Measurements from ENCODE around the gene CAPN11.

CAPN11 gene

DNA sequence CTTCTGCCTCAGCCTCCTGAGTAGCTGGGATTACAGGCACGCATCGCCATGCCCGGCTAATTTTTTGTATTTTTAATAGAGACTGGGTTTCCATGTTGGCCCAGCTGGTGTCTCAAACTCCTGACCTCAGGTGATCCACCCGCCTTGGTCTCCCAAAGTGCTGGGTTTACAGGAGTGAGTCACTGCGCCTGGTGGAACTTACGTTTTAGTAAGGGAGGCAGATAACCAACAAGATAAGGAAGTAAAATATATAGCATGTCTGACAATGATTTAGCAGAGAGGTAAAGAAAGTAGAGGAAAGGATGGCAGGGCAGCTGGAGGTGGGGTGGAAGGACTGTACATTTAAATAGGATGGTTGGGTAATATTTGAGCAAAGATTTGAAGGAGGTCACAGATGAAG lies 45.3 kb downstream of the CAPN11 start:
- DNase-seq (ENCODE audit: low read depth in 1 of 2, low spot score in 1 of 2): no peak

DNA sequence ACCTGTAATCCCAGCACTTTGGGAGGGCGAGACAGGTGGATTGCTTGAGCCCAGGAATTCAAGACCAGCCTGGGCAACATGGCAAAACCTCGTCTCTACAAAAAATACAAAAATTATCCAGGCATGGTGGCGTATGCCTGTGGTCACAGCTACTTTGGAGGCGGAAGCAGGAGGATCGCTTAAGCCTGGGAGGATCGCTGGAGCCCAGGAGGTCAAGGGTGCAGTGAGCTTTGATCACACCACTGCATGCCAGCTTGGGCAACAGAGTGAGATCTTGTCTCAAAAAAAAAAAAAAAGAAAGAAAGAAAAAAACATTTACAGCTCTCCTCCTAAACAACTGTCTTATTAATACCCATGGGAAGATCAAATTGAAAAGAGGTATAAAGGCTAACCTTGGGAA lies 49.3 kb downstream of the CAPN11 start:
- no peak for DNase-seq (ENCODE audit: low read depth in 1 of 2, low spot score in 1 of 2)

DNA sequence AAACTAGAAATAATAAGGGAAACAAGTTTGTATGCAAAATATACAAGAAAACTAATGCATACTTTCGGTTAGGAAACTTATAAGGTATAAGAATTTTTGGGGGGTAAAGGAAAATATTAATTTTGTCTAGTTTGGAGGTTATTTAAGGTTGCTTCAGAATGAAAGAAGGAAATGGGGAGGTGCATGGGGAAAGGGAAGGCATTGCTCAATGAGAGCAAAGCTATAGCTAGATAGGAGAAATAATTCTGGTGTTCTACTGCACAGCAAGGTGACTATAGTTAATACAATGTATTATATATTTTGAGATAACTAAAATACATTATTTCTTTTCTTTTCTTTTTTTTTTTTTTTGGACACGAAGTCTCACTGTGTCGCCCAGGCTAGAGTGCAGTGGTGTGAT lies 52.7 kb downstream of the CAPN11 start:
- DNase-seq (ENCODE audit: low read depth in 1 of 2, low spot score in 1 of 2): no peak

DNA sequence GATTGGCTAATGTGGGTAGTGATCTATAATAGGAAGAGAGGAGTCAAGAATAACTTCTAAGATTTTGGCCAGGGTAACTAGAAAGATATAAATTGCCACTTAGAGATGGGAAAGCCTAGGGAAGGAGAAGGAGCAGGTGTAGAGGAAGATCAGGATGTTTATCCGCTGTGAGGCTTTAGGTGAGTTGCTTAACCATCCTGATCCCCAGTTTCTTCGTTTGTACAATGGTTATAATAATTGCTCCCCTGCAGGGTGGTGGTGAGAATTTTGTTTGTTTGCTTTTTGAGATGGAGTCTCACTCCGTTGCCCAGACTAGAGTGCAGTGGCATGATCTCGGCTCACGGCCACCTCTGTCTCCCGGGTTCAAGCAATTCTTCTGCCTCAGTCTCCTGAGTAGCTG lies 55.7 kb downstream of the CAPN11 start:
- DNase-seq (ENCODE audit: low read depth in 1 of 2, low spot score in 1 of 2): no peak

DNA sequence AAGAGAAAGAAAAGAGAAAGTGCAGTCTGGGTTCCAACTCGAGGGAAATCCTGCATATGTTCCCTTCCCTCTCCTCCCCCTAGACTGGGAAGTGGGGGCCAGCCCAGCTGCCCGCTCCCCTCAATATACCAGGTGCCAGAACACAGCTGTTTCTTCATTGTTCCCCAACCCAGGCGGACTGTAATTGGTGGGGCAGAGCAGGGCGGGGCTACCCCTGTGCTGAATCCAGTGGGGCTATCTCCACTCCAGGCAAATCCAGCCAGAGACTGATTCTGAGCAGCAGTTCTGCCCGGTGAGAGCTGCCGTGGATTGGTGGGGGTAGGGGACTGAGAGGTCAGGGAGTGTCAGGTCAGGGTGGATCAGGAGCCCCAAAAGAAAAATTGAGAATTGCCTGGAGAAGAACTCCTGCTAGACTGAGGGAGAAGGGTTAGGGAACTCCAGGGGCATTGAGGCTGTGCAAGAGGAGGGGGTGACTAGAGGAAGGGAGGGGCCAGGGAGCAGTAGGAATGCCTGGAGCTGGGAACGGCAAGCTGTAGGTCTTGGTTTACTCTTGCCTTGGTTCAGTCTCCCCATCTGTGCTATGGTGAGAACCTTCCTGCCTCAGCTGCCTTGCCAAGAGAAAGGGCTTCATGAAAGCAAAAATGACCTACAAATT lies 58.2 kb downstream of the CAPN11 start, which contains the start of gene MYMX:
Gene MYMX, plus strand, starts transcription at position 250 of the 655 bp plus-strand sequence. CDS start 546 bp downstream, outside the sequence.
- DNase-seq (ENCODE audit: low read depth in 1 of 2, low spot score in 1 of 2): no peak

DNA sequence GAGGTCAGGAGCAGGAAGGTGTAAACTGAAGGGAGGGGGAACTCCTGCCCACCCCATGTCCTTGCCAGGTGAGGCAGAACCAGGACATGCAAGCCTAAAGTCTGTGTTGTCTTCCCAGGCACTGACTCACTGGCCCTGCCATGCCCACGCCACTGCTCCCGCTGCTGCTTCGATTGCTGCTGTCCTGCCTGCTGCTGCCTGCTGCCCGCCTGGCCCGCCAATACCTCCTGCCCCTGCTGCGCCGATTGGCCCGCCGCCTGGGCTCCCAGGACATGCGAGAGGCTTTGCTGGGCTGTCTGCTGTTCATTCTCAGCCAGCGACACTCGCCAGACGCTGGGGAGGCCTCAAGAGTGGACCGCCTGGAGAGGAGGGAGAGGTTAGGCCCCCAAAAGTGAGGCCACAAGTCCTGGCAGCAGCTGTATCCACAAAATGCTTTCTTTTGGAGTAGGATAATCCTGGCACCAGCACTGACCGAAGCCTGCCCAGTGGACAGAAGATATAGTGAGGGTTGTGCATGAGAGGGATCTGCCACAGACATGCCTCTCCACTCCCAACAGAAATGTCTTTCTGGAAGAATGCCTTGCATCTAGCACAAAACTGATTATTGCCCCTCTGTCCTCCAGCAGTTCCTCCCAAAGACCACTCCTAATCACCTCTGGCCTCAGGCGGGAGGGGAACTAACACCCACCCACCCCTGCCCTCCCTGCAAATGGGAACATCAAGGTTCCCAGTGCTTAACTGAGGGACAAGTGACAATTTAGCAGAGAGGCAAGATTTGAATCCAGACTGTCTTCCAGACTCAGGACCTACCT lies 58.9 kb downstream of the CAPN11 start:
- no peak for DNase-seq (ENCODE audit: low read depth in 1 of 2, low spot score in 1 of 2)

DNA sequence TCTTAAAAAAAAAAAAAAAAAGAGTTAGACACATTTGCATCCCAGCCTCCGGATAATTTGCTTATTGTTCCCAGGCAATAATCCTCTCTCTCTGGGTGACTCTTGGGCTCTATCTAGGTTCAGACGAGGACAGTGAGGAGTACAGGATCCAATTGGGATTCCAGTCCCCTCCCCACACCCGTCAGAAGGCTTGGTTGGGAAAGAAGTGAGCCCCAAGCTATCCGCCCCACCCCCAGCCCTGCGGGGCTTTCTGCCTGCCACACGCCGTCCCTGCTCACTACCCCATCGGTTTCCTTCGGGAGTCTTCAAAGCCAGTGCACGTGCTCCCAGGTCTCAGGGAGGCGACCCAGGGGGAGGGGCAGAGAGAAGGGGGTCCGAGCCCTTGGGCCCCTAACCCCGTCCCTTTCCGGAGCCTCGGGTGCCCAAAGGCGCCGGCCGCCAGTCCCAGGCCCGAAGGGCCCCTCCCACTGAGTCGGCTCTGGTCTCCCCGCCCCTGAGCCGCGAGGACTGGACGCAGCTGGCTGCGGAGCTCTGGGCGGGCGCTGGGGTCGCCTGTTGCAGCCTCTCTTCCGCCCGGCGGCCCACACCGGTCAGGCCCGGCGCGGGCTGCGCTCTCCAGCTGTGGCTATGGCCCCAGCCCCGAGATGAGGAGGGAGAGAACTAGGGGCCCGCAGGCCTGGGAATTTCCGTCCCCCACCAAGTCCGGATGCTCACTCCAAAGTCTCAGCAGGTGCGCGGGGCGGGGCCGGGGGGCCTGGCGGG lies 60.6 kb downstream of the CAPN11 start:
- no peak for DNase-seq (ENCODE audit: low read depth in 1 of 2, low spot score in 1 of 2)

DNA sequence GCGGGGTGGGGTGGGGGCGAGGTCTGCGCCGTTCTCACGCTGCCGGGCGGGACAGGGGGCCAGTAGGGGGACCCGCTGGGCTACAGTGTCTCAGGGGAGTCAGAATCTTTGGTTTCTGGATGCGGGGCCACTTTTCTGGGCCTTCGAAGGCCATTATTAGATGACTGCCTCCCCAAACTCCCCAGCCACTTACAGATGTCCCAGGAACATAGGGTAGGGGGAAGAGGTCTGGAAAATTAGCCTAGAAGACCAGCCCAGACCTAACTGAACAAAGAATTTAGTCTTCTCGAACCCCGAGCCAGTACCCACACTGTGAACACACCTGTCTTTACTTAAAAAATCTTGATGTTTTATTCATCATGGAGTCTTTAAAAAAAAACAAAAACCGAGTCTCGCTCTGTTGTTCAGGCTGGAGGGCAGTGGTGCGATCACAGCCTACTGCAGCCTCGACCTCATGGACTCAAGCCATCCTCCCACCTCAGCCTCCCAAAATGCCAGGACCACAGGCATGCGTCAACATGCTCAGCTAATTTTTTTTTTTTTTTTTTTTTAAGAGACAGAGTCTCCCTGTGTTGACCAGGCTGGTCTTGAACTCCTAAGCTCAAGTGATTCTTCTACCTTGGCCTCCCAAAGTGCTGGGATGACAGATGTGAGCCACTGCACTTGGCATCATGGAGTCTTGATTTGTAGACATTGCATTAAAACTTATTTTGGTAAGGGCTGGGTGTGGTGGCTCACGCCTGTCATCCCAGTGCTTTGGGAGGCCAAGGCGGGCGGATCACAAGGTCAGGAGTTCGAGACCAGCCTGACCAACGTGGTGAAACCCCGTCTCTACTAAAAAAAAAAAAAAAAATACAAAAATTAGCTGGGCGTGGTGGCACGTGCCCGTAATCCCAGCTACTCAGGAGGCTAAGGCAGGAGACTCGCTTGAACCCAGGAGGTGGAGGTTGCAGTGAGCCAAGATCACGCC lies 61.5 kb downstream of the CAPN11 start:
- no peak for DNase-seq (ENCODE audit: low read depth in 1 of 2, low spot score in 1 of 2)

DNA sequence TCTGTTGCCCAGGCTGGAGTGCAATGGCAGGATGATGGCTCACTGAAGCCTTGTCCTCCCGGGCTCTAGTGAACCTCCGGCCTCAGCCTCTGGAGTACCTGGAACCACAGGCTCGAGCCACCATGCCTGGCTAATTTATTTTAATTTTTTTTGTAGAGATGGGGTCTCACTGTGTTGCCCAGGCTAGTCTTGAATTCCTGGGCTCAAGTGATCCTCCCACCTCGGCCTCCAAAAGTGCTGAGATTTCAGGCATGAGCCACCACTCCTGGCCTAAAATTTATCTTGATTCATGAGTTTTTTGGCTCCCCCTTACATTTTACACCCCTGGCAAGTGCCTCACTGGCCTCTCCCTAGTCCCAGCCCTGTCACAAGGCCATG lies 62.3 kb downstream of the CAPN11 start:
- DNase-seq (ENCODE audit: low read depth in 1 of 2, low spot score in 1 of 2): no peak

DNA sequence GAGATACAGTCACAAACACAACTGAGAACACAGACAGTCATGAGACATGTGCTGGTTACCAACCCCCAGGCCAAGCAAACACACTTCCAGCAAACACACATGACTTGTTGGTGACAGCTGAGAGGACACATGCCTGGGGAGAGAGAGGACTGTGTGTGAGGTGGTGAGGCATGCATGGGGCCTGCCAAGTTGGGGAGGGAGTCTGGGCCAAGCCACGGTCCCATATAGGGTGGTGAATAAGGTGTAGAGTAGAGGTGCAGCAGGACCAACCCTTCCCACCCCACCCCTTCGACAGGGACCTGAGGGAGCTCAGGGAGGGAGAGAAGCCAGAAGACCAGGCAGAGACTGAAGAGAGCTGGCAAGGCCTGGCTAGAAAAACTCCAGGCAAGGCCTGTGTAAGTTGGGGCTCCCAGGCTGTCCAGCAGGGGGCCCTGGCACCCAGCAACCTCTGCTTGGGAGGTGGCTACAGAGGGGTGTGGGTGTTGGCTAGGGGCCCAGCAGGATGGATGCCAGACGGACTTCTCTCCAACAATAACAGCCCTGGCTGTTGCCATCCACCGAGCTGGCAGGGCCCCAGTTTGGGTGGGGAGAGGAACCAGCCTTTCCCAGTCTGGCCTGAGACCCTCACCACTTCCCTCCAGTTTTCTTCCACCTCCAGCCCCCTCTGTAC lies 62.8 kb downstream of the CAPN11 start:
- DNase-seq (ENCODE audit: low read depth in 1 of 2, low spot score in 1 of 2): peak; percentile 34 to 55

DNA sequence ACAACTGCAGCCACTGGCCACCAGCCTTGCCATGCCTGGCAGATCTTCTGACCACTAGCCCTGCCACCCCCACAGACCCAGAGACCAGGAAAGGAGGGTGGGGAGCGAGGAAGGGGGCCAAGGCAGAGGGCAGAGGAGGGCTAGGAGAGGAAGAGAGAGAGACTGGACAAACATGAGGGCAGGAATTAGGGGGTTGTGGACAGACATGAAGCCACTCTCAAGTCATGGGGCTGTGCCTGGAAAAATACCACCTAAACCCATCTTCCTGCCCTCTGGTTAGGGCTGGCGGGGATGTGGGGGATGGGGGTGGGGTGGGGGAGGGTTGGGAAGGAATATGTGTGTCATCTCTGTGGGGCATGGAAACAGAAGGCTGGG lies 63.3 kb downstream of the CAPN11 start:
- no peak for DNase-seq (ENCODE audit: low read depth in 1 of 2, low spot score in 1 of 2)

DNA sequence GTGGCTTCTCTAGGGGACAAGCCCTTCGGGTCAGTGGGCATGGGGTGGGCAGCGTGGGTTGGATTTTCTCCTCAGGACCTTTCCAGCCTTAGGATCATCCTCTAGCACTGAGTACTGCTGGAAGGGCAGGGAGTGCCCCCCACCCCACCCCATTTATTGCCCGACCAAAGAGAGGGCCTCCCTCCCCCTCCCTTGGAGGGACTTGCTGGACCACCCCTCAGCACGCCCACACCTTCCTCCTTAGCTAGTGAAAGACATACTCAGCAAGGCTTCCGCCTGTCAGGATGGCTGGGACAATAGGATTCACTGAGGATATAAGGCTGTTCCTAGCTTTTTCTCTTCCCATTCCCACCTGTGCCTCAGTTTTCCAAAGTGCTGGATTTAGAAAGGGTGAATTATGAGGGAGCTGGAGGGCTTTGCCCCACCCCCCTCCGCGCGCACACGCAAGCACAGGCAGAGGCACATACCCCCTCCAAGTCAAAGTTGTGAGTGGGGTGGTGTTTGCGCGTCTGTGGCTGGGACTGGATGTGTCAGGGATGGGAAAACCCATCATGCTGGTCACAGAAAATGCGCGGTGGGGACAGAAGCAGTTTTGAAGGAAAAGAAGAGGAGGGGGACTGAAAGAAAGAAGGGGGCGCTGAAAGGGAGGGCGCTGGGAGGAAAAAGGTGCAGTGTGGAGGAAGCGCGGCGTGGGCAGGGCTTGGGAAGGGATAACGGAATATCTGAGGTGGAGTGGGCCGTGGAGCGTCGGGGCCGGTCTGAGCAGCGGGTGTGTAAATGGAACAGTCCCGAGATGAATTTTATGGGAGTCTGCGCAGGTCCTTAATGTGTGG lies 64.1 kb downstream of the CAPN11 start:
- DNase-seq (ENCODE audit: low read depth in 1 of 2, low spot score in 1 of 2): no peak

DNA sequence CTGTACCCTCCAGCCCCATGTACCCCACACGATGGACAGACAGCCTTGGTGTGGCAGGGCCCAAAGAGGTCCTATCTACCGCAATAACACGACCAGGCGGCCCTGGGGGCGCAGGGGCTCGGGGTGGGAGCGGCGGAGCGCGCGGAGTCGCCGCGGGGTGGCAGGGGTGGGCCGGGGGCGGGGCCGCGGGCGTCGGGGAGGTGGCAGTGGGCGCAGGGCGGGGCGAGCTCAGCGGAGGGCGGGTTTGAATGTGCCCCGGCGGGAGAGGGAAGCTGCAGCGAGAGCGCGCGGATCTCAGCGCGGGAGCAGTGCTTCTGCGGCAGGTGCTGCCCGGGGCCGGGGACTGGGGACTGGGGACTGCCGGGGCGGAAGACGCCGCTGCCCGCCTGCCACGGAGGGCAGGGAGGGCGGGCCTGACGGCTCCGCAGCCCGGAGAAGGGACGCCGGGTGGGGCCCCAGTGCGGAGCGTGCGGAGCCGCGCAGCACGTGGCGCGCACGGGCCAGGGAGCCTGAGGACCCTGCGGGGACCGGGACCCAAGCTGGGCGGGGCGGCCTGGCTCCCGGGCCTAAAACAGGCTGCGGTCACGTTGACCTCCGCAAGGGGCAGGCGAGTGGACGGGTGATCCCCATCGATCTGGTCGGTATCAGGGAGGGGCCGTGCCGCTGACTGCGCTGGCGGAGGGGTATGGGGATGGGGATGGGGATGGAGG lies 64.9 kb downstream of the CAPN11 start, which contains the start of gene SLC29A1:
Gene SLC29A1, plus strand, starts transcription at position 277 of the 710 bp plus-strand sequence. CDS start 3,719 bp downstream, outside the sequence.
- DNase-seq (ENCODE audit: low read depth in 1 of 2, low spot score in 1 of 2): peak; percentile 70 to 73

DNA sequence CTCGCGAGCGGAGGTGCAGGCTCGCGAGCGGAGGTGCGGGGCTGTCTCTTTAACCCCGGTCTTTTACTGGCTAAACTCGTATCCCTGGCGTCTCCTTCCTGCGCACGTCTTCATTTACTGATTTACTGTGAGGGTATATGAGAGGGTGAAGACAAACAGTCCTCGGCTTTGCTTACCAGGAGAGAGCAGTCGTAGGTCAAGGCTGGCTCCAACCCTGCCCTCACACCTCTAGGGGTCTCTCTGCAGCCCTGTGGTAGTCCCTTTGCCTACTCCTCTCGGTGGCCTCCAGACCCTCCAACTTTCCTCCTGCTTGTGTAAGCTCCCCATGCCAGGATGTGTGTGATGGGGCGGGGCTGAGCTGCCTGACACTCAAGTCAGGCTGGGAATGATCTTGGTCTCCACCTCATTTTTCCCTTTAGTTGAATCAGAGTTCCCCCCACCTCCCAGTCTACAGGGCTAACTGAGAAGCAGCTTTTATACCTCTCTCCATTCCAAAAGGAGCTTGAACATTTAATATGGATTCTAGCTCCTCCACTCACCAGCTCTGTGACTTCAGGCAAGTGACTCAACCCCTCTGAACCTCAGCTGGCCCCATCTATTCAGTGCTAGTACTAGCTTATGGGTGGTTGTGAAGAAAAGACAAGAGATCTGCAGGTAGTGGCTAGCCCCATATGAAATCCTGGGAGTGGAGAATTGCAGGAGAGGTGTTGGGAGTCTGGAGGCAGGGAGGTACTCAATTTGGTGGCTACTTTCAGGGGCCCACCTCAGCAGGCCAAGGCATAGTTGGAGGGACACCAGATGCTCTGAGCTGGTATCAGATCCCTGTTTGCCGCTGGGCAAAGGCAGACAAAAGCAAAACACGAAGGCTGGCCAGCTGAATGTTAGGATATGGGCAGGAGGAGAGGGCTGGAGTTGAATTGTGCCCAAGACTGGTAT lies 65.7 kb downstream of the CAPN11 start:
- no peak for DNase-seq (ENCODE audit: low read depth in 1 of 2, low spot score in 1 of 2)

DNA sequence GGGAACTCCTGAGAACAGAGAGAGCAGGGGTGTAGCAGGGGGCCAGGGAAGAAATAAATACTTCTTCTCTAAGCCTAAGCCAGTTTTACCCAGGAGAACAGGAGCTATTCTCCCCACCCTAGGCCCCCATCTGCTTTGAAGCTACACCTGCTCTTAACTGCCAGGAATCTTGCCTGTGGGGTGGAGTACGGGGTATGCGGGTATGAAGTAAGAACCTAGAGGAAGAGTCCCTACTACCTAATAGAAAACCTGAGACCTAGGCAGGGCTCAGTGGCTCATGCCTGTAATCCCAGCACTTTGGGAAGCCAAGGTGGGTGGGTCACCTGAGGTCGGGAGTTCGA lies 66.3 kb downstream of the CAPN11 start:
- no peak for DNase-seq (ENCODE audit: low read depth in 1 of 2, low spot score in 1 of 2)

DNA sequence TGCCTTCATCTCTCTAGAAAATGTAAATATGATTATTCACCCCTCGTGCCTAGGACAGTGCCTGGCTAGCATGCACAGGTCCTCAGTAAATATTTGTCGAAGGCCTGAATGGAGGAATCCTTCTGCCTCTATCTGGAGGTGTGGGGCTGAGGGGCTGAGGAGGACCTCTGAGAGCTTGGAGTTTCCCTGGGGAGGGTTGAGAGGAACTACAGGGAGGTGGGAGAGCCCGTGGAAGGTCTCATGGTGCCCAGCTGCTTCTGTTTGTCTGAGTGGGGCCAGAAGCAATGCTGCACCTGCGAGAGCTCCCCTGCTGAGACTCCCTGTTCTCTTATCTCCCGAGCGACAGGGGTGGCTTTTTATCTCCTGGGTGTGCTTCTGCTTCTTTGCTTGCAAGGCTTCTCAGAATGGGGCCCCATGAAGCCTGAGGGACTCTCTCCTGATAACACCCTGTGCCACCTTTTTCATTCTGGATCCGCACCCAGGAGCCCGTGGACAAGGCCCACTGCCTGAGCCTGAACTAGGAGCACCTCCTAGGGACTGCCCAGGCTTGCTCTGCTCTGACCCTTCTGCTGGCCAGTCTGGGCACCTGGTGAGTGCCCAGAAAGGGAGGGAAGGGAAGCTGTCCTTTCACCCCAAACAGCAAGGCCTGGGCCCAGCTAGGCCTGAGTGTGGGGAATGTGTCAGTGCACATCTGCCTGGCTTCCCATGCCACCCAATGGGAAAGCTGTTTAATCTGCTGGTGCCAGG lies 67.1 kb downstream of the CAPN11 start:
- no peak for DNase-seq (ENCODE audit: low read depth in 1 of 2, low spot score in 1 of 2)

Data from activated CD4-positive, alpha-beta T cell treated with anti-CD3 and anti-CD28 coated beads, Interleukin-2, amount 50 U/mL, for 24 hours (primary cell).